NCI-H2107 treated with DMSO at 0.1 percent for 48 hours (cell line): ENCODE data around the gene ALPP.
"Not testable (repeated sequence)": the region's sequence is repeated elsewhere in the genome, so short reads cannot be mapped to it uniquely, and the experiment has no call there.

Source experiments
- DNase-seq: peaks from one replicate; lab custom pipeline; 2025; ENCODE audit not compliant: unreplicated experiment; lab: John Stamatoyannopoulos, UW

ALPP gene

GRCh38 chr2:232419245-232420072 lies 40.9 kb downstream of the ALPP start:
- no peak for DNase-seq

GRCh38 chr2:232420073-232420454 lies 41.5 kb downstream of the ALPP start:
- no peak for DNase-seq

- peak; percentile 3 for DNase-seq
Measured at GRCh38 chr2:232420463-232421188, 42.1 kb downstream of the ALPP start.

GRCh38 chr2:232421189-232421785 lies 42.7 kb downstream of the ALPP start:
- DNase-seq: no peak

- DNase-seq: no peak
Measured at GRCh38 chr2:232422051-232422450, 43.5 kb downstream of the ALPP start.

GRCh38 chr2:232422996-232423395 lies 44.4 kb downstream of the ALPP start:
- DNase-seq: not testable (repeated sequence)

- not testable (repeated sequence) for DNase-seq
Measured at GRCh38 chr2:232423407-232423806, 44.9 kb downstream of the ALPP start.

GRCh38 chr2:232431705-232432590 lies 53.4 kb downstream of the ALPP start:
- no peak for DNase-seq
